ENCODE data around the gene DCTN5.
A peak's percentile ranks its signal among the peaks of the same experiment; 100 is the strongest.

DCTN5 gene

DNA sequence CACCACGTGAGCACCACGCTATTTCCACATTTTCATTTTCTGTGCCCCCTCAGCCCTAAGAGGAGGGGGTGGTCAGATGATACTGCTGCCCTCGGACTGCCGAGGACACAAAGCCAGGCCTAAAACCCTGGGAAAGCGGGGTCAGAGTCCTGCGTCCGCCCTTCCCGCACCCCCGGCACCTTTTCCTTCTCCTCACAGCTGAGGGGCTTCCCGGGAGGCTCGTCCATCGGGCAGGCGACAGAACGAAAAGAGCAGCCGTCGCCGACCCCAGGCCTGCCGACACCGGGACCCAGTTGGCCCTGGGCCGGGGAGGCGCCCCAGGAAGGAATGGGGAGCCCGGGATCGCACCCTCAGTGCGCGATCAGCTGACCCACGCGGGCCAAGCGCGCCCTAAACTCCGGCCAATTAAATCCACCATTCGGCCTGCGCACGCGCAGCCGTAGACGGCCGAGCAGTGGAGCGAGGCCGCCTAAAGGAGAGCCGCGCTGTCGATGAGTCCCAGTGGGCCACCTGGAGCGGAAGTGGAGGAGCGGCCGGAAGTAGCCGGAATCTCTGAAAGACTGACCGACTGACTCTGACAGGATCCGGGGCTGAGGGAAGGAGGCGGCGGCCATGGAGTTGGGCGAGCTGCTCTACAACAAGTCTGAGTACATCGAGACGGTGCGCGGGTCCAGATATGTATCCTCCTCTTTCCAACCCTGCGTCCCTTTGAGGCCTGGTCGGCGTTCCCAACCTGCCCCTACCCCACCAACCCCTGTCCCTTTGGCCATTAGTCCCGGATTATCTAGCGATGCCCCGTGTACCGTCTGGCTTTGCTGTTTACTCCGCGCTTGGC is at the start of gene DCTN5, which contains the start of gene PALB2:
Gene DCTN5, plus strand, starts transcription at position 536 of the 835 bp plus-strand sequence. Its CDS starts 77 bp downstream, at position 613.
Gene PALB2, minus strand, starts transcription at position 380 of the 835 bp plus-strand sequence. Its CDS starts 153 bp downstream, at position 227.
- peak within 1 kb of the TSS; percentile 100 for H3K4me3 ChIP-seq (ENCODE audit: low read length)
- TF ChIP-seq, protein P1, sequence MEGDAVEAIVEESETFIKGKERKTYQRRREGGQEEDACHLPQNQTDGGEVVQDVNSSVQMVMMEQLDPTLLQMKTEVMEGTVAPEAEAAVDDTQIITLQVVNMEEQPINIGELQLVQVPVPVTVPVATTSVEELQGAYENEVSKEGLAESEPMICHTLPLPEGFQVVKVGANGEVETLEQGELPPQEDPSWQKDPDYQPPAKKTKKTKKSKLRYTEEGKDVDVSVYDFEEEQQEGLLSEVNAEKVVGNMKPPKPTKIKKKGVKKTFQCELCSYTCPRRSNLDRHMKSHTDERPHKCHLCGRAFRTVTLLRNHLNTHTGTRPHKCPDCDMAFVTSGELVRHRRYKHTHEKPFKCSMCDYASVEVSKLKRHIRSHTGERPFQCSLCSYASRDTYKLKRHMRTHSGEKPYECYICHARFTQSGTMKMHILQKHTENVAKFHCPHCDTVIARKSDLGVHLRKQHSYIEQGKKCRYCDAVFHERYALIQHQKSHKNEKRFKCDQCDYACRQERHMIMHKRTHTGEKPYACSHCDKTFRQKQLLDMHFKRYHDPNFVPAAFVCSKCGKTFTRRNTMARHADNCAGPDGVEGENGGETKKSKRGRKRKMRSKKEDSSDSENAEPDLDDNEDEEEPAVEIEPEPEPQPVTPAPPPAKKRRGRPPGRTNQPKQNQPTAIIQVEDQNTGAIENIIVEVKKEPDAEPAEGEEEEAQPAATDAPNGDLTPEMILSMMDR (IDR thresholded peaks at IDR 0.05; ENCODE audit: insufficient read depth, low read depth, low read length, missing control alignments) = no peak
- peak; percentile 97 for DNase-seq (ENCODE audit: low read depth)

GRCh38 chr16:23594186-23594585 is 47.1 kb upstream of the DCTN5 start:
- TF ChIP-seq, protein P1 (IDR thresholded peaks at IDR 0.05; ENCODE audit: insufficient read depth, low read depth, low read length, missing control alignments) = no peak
- H3K4me3 ChIP-seq (ENCODE audit: low read length) = no peak overlapping the region
- no peak for DNase-seq (ENCODE audit: low read depth)

DNA sequence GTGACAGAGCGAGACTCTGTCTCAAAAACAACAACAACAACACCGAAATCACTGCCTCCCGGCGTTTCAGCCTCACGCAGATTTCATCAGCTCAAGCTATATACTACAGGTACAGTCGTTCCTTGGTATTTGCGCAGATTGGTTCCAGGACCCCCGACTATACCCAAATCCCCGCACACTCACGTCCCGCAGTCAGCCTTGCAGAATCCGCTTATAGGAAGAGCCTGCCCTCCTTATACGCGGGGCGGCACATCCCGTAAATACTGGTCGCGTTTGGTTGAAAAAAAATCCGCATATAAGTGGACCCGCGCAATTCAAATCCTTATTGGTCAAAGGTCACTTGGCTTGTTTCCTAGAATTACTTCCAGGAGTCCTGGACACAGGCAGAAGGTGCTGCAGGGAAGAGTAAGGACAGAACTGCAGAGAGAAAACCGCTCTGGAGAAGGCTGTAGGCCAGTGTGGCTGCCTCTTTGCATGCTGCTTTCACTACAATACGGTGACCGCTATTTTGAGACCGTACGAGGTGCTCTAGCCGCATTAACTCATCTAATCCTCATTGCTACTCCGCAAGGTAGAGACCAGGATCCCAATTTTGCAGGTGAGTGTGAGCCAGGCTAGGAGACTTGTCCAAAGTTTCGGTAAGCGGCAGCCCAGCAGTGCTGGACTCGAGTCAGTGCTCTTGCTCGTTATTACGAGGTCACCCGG is 45.9 kb upstream of the DCTN5 start:
- no peak for DNase-seq (ENCODE audit: low read depth)
- TF ChIP-seq, protein P1 (IDR thresholded peaks at IDR 0.05; ENCODE audit: insufficient read depth, low read depth, low read length, missing control alignments) = no peak
- peak overlapping the region; percentile 91 for H3K4me3 ChIP-seq (ENCODE audit: low read length)

DNA sequence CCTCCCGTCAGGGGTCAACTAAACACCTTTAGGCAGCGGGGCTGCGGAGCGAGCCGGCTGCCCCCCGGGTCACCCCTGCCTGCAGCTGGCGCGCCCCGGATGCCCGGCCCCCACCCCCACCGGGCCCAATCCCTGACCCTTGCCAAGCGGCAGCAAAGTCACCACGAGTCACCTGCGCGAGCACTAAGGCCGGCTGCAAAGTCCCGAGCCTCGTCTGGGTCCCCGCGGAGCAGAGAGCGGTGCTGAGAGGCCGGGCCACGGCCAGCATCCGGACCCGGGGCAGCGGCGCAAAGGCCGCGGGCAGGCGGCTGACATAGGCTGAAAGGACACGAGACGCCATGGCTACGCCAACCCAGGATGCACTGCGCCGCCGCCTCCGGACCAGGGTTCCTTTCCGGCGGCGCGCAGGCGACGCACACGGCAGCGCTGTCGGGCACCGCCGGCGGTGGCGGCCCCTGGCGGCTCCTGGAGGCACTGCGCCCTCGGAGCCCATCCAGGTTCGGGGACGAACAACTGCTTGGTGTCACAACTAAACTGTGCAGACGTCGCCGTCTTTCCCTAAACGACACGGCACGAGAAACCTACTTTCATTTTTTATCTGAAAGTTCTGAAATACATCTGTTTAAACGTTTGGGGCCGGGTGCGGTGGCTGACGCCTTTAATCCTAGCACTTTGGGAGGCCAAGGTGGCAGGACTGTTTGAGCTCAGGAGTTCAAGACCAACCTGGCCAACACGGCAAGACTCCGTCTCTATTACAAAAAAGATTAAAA is 45.1 kb upstream of the DCTN5 start, which contains the start of gene NDUFAB1:
Gene NDUFAB1, minus strand, starts transcription at position 366 of the 770 bp plus-strand sequence. Its CDS starts 26 bp downstream, at position 340.
- peak; percentile 92 for DNase-seq (ENCODE audit: low read depth)
- TF ChIP-seq, protein P1 (IDR thresholded peaks at IDR 0.05; ENCODE audit: insufficient read depth, low read depth, low read length, missing control alignments) = peak; percentile 60
- H3K4me3 ChIP-seq (ENCODE audit: low read length) = peak within 1 kb of the TSS; percentile 91

DNA sequence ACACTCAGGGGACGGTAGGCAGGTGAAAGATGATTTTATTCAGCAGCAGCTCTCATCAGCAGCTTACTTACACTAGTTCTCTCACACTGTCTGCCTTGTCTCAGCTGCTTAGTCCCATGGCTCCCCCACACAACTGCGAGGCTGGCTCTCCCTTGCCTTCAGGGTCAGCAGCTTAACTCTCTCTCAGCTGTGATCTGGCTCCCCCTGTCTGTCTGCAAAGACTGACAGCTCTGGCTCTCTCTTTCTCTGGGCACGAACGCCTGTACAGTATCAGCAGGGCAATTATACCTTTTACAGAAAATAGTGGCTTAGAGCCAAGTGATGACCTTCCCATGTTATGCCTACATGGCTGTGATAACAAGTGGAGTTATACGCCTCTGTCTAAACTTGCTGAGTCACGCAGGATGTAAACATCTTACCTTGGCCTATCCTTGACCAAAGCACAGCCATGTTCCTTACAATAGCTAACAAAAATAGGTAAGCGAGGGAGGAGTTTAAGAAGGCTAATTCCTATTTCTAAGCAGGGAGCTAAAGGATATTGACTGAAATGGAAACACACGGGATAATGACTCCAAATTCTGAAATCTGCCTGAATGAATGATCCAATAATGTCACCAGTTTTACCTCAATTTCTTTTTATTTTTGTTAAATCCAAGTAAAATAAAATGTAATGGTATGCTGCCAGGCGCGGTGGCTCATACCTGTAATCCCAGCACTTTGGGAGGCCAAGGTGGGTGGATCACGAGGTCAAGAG is 44.1 kb upstream of the DCTN5 start:
- TF ChIP-seq, protein P1 (IDR thresholded peaks at IDR 0.05; ENCODE audit: insufficient read depth, low read depth, low read length, missing control alignments) = no peak
- DNase-seq (ENCODE audit: low read depth) = peak; percentile 39

DNA sequence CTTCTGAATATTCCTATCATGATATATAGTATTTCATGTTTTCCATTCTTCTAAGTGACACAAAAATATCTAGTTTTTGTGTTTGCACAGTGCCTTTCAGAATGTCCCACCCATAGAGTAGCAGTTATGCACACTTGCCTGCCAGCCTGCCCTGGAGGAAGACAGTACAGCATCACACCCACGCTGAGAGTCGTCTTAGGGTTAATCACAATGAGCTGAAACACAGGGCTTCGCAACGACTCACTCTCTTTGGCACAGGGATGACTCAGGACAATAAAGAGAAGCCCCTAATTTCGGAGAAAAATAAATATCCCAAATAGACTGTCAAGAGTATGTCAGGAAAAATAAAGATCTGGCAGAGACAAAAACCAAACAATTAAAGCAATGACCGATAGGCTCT is 33.5 kb upstream of the DCTN5 start:
- DNase-seq (ENCODE audit: low read depth) = peak; percentile 45
- H3K4me3 ChIP-seq (ENCODE audit: low read length) = no peak overlapping the region
- TF ChIP-seq, protein P1 (IDR thresholded peaks at IDR 0.05; ENCODE audit: insufficient read depth, low read depth, low read length, missing control alignments) = no peak

More for the DNA sequence above, 44.1 kb upstream of the DCTN5 start:
- no peak overlapping the region for H3K4me3 ChIP-seq (ENCODE audit: low read length)
